IPS-18a (cell line): ENCODE data around the gene DTWD1.

Experiments used
- H3K27ac ChIP-seq: one replicate; pipeline ENCODE4 v1.5.1; 2013; ENCODE audit warnings: low read length
- H3K27me3 ChIP-seq: one replicate; pipeline ENCODE4 v1.6.1; 2013; ENCODE audit warnings: mild to moderate bottlenecking, low read length; ENCODE audit not compliant: control insufficient read depth, insufficient read depth
- H3K36me3 ChIP-seq: one replicate; pipeline ENCODE4 v1.6.1; 2013; ENCODE audit warnings: low read depth, low read length; ENCODE audit not compliant: control insufficient read depth
- H3K4me1 ChIP-seq: one replicate; pipeline ENCODE4 v1.6.1; 2013; ENCODE audit warnings: low read depth, low read length; ENCODE audit not compliant: control insufficient read depth
- H3K4me3 ChIP-seq: one replicate; pipeline ENCODE4 v1.5.1; 2013; ENCODE audit warnings: low read length
- H3K9ac ChIP-seq: one replicate; pipeline ENCODE4 v1.6.1; 2013; ENCODE audit warnings: mild to moderate bottlenecking, low read length, moderate library complexity
- H3K9me3 ChIP-seq: one replicate; pipeline ENCODE4 v1.6.1; 2013; ENCODE audit warnings: low read depth, low read length; ENCODE audit not compliant: control insufficient read depth

DTWD1 gene

DNA sequence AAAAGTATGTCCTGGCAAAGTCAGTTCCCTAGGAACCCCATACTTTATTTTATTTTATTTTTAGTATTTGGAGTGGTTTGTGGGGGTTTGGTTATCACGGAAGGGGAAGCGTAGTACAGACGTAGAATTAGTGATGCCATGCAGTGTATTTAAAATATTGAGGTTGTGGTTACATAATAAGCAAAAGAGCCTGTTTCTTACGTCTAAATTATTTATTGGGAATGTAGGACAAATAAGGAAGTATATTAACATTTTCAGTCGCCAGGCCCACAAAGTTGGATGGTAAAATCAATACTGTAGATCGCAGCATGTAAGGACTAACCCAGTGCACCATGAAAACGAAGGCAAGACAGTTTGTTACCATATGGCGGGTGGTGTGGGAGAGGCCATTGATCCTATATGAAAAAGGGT lies 558 bp downstream of the DTWD1 start:
- Histone ChIP-seq H3K4me3 (peak overlapping the region; percentile 88), H3K27me3 (no peaks in the 10 kb centered on the region), H3K27ac (peak overlapping the region; percentile 72), H3K4me1 (peaks cover 7% of the 10 kb centered on the region), H3K36me3 (peaks cover 14% of the 10 kb centered on the region), H3K9me3 (peaks cover 18% of the 10 kb centered on the region), H3K9ac (peak overlapping the region; percentile 93)

DNA sequence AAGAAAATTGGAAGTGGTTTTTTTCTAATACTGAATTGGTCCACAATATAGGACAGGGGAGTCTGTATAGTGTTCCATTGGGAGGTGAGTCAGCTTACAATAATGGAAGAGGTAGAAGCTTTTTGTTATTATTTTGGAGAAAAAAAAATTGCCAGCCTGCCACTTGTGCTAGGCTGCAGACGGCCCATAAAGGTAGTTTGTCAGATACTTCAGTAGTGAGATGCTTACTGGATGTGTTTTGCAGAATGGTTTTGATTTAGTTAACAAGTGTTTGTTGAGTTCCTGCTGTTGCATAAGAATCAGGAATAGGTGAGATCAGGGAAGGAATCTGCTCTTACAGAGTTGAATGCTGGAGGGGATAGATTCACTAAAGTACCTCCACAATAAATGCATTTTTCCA lies 1.0 kb downstream of the DTWD1 start:
- H3K27me3 ChIP-seq, result no peaks in the 10 kb centered on the region
- H3K9ac ChIP-seq, result peak overlapping the region; percentile 93
- peak overlapping the region; percentile 88 for H3K4me3 ChIP-seq
- H3K27ac ChIP-seq, result no peak overlapping the region
- peaks cover 7% of the 10 kb centered on the region for H3K4me1 ChIP-seq
- peaks cover 18% of the 10 kb centered on the region for H3K9me3 ChIP-seq
- peaks cover 17% of the 10 kb centered on the region for H3K36me3 ChIP-seq

DNA sequence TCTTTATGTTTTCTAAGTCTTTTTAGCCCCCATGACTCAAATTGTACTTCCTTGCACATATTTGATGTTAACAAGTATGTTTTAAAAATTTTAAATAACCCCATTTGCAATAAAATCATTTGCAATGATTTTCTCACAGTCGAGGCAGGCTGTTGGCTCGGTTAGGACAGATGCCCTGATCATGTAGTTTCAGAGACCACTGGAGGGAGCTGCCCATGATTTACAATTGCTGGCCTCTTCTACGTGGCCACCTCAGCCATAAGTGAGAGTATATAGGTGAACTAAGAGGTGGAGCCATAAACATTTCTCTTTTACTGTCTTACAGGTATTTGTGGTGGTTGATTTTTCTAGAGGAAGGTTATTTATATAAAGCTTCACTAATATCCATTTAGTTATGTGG lies 1.7 kb downstream of the DTWD1 start:
- H3K27ac ChIP-seq, result no peak overlapping the region

DNA sequence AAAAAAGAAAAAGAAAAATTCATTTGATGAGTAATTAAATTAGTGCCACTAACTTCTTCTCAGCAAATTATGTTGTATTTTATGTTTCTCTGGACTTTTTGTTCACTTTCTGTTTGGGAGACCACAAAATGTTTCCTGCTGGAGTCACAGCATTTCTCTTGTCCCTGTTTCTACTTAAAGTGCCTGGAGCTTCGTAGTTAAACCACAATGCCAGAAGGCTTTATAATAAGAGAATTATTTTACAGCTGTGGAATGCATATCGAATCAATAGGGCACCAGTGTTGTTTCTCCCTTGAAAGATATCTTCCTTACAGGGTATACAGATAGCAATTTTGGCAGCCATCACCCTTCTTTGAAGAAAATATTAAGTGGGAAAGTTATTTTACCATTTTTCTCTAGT lies 3.2 kb downstream of the DTWD1 start:
- H3K27me3 ChIP-seq, result no peaks in the 10 kb centered on the region
- no peak overlapping the region for H3K9ac ChIP-seq
- no peak overlapping the region for H3K4me3 ChIP-seq
- H3K9me3 ChIP-seq, result peaks cover 18% of the 10 kb centered on the region
- H3K4me1 ChIP-seq, result peaks cover 7% of the 10 kb centered on the region
- no peak overlapping the region for H3K27ac ChIP-seq
- H3K36me3 ChIP-seq, result peaks cover 21% of the 10 kb centered on the region

More for the DNA sequence above, 1.7 kb downstream of the DTWD1 start:
- Histone ChIP-seq H3K4me3 (peak overlapping the region; percentile 88), H3K36me3 (peaks cover 21% of the 10 kb centered on the region), H3K27me3 (no peaks in the 10 kb centered on the region), H3K9ac (no peak overlapping the region), H3K4me1 (peaks cover 7% of the 10 kb centered on the region), H3K9me3 (peaks cover 18% of the 10 kb centered on the region)

DNA sequence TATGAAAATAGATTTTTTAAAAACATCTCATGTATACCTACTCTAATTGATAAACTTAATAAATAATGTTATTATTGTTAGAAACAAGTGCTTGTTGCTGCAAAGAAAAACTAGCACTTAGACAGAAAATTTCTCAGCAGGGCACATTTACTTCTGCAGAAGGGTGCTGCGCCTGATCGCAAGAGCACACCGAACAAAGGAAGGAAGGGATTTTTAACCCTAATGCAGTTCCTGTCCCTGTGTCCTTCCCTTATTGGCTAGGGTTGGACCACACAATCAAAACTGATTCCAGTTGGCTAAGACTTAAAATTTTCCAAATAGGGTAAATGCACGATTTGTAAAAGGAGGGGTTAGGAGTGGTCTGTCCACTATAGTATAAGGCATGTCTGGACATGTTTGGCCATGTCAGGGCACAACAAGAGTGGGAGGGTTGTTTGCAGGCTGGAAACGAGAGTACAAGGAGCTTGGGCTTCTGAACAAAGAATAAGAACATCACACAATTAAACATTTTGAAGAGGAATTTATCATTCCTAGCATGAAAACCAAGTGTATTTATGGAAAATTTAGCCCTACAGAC lies 4.7 kb downstream of the DTWD1 start:
- Histone ChIP-seq H3K27me3 (no peaks in the 10 kb centered on the region), H3K4me3 (no peak overlapping the region), H3K4me1 (peaks cover 7% of the 10 kb centered on the region), H3K9ac (no peak overlapping the region), H3K27ac (no peak overlapping the region), H3K36me3 (peaks cover 21% of the 10 kb centered on the region), H3K9me3 (peaks cover 18% of the 10 kb centered on the region)

DNA sequence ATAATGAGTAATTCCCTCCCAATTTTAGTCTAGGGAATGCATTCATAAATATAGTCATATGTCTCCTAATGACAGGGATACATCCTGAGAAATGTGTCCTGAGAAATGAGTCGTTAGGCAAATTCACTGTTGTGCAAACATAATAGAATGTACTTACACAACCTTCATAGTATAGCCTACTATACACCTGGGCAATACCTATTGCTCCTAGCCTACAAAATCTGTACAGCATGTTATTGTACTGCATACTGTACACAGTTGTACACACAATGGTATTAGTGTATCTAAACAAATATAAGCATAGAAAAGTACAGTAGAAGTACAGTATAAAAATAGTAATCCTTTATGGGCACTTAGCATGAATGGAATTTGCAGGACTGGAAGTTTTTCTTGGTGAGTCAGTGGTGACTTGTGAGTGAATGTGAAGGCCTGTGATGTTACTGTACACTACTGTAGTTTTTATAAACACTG lies 6.6 kb downstream of the DTWD1 start:
- Histone ChIP-seq H3K36me3 (peaks cover 21% of the 10 kb centered on the region), H3K27ac (no peak overlapping the region), H3K4me3 (no peak overlapping the region), H3K27me3 (no peaks in the 10 kb centered on the region), H3K9ac (no peak overlapping the region), H3K4me1 (no peaks in the 10 kb centered on the region), H3K9me3 (peaks cover 18% of the 10 kb centered on the region)

DNA sequence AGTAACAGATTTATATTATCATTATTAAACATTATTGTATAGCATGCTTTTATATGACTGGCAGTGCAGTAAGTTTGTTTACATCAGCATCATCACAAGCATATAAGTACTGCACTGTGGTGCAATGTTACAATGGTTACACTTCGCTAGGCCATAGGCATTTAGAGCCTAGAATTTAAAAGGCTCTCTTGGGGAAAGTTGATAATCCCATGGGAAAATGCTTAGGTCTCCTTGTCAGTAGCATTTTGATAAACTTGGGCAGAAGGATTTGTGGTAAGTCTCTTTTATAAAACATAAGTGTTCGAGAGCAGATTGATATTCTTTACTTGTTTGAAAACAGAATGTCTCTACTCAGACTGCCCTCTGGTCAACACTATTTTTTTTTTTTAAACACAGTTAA lies 7.5 kb downstream of the DTWD1 start:
- Histone ChIP-seq H3K36me3 (peaks cover 21% of the 10 kb centered on the region), H3K4me1 (no peaks in the 10 kb centered on the region), H3K9me3 (peaks cover 18% of the 10 kb centered on the region), H3K4me3 (no peak overlapping the region), H3K27ac (no peak overlapping the region), H3K9ac (no peak overlapping the region), H3K27me3 (no peaks in the 10 kb centered on the region)

DNA sequence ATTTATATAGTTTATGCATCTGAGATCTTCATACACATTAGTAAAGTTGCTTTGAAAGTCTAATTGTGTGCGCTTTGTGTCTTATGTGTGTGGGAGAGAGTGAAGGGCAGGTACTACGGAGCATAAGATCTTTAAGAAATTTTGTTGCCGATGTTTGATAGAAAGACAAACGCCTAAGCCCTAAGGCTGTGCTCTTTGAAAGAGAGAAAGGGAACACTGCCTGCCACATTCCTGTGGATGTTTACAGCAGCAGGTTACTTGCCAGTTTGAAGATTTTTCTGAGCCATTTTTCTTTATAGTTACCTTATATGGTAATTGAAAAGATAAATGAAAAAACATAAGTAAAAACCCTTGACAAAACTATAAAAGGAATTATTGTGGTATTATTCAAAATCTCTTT lies 17.0 kb downstream of the DTWD1 start:
- peaks cover 12% of the 10 kb centered on the region for H3K36me3 ChIP-seq
- H3K4me3 ChIP-seq, result no peak overlapping the region
- H3K27me3 ChIP-seq, result no peaks in the 10 kb centered on the region
- no peak overlapping the region for H3K27ac ChIP-seq
- H3K9ac ChIP-seq, result no peak overlapping the region
- peaks cover 12% of the 10 kb centered on the region for H3K4me1 ChIP-seq
- no peaks in the 10 kb centered on the region for H3K9me3 ChIP-seq

DNA sequence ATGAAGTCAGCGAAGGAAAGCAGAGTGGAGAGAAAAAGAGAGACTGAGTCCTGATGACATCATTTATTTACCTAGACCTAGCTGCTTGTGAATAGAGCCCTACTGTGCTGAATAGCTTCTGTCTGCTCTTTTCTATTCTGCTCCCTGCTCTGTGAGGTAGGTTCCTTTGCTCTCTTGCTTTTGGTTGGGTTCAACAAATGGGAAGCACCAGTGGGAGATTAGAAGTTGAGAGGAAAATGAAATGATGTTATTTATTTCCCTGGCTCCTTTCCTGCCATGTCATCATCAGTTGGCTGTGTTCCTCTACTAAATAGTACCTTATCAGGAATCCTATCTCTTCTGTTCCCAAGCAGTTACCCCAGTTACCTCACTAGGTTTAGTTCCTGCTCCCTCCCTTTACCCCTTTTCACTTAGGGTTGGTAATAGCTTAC lies 23.5 kb downstream of the DTWD1 start:
- H3K9ac ChIP-seq, result no peak overlapping the region
- H3K4me3 ChIP-seq, result no peak overlapping the region
- H3K36me3 ChIP-seq, result no peaks in the 10 kb centered on the region
- no peaks in the 10 kb centered on the region for H3K27me3 ChIP-seq
- H3K9me3 ChIP-seq, result no peaks in the 10 kb centered on the region
- H3K4me1 ChIP-seq, result peaks cover 5% of the 10 kb centered on the region
- H3K27ac ChIP-seq, result no peak overlapping the region

DNA sequence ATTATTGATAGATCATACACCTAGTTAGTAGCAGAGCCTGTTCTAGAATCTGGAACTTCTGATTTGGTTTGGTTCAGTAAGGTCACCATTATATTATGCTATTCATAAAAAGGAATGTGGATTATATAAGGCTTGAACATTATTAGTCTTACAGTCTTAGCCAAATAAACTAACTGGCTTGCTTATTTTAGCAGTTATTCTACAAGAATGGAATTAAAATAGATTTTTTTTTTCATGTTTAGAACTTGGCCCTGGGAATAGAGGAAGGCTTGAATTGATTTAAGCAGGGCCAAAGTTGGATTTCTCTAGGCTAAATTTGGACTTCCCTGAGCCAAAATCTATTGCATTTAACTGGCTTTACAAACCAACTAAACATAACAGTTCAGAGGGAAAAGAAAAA lies 24.4 kb downstream of the DTWD1 start:
- H3K27me3 ChIP-seq, result no peaks in the 10 kb centered on the region
- H3K27ac ChIP-seq, result no peak overlapping the region
- H3K4me3 ChIP-seq, result no peak overlapping the region
- H3K9me3 ChIP-seq, result no peaks in the 10 kb centered on the region
- H3K9ac ChIP-seq, result no peak overlapping the region
- no peaks in the 10 kb centered on the region for H3K36me3 ChIP-seq
- peaks cover 5% of the 10 kb centered on the region for H3K4me1 ChIP-seq

DNA sequence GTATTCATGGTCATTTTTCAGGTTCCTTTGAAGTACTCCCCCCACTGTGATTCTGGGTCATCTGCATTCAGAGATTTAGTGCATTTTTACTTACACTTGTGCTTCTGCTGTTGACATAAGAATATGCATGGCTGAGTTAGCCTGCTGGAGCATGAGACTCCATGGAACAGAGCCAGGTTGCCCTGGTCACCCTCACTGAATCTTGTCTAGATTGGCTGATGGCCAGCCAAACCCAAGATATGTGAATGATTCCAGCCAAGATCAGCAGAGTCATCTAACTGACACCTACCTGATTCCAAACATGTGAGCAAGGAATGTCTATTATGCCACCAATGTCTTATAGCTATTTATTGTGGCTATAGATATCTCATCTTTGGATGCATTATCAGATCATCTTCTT lies 25.1 kb downstream of the DTWD1 start:
- no peaks in the 10 kb centered on the region for H3K27me3 ChIP-seq
- no peak overlapping the region for H3K9ac ChIP-seq
- no peaks in the 10 kb centered on the region for H3K9me3 ChIP-seq
- H3K27ac ChIP-seq, result no peak overlapping the region
- H3K4me1 ChIP-seq, result peaks cover 5% of the 10 kb centered on the region
- H3K36me3 ChIP-seq, result no peaks in the 10 kb centered on the region
- H3K4me3 ChIP-seq, result no peak overlapping the region

DNA sequence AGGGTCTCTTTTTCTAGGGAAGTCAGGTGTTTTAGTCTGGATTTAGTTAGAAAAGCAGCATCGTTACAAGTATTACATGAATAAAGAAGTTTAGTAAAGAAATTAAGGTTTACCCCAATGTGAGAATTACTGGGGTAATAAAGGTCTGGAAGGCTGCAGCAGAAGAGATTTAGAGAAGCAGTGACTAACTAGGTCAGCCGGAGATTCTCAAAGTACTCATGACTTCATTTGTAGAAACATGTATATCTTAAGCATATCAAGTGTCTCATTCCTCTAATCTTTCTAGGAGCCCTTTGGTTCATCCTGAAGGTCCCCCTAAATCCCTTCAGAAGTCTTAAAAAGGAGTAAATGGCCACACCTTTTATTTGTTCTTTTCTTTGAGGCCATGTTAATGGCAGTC lies 26.0 kb downstream of the DTWD1 start:
- H3K9me3 ChIP-seq, result no peaks in the 10 kb centered on the region
- no peaks in the 10 kb centered on the region for H3K36me3 ChIP-seq
- H3K27me3 ChIP-seq, result no peaks in the 10 kb centered on the region
- no peak overlapping the region for H3K9ac ChIP-seq
- peaks cover 5% of the 10 kb centered on the region for H3K4me1 ChIP-seq
- no peak overlapping the region for H3K4me3 ChIP-seq
- H3K27ac ChIP-seq, result no peak overlapping the region
